Smooth muscle cell (in vitro differentiated cells): ENCODE results near the gene RDH11. TPM values are rescaled to one million over a fixed set of nuclear protein-coding genes. Genes with fewer than 3 reads are reported as not detected.

Experiments
- DNase-seq: peaks from one replicate; lab custom pipeline; 2025; ENCODE audit not compliant: unreplicated experiment; lab: John Stamatoyannopoulos, UW
- H2AFZ ChIP-seq: fragments of 200-600 bp; sonication (generic); 2 replicates; pipeline ENCODE4 v1.6.0; 2016; ENCODE audit warnings: antibody characterized with exemption, low read depth, mild to moderate bottlenecking
- H3F3A ChIP-seq: fragments of 200-600 bp; sonication (generic); 2 replicates; pipeline ENCODE4 v1.6.0; 2017; ENCODE audit warnings: antibody characterized with exemption, low read depth
- H3K27ac ChIP-seq: fragments of 200-600 bp; sonication (generic); 2 replicates; pipeline ENCODE4 v1.5.1; 2016; ENCODE audit warnings: low read depth, mild to moderate bottlenecking
- H3K27me3 ChIP-seq: fragments of 200-600 bp; sonication (generic); 2 replicates; pipeline ENCODE4 v1.6.1; 2016; ENCODE audit warnings: low read depth, mild to moderate bottlenecking
- H3K36me3 ChIP-seq: fragments of 200-600 bp; sonication (generic); 2 replicates; pipeline ENCODE4 v1.5.1; 2016; ENCODE audit warnings: low read depth
- H3K4me1 ChIP-seq: fragments of 200-600 bp; sonication (generic); 2 replicates; pipeline ENCODE4 v1.5.1; 2016; ENCODE audit warnings: low read depth
- H3K4me2 ChIP-seq: fragments of 200-600 bp; sonication (generic); 2 replicates; pipeline ENCODE4 v1.6.0; 2016; ENCODE audit warnings: mild to moderate bottlenecking
- H3K4me3 ChIP-seq: fragments of 200-600 bp; sonication (generic); 2 replicates; pipeline ENCODE4 v1.5.1; 2016; ENCODE audit warnings: mild to moderate bottlenecking
- H3K79me2 ChIP-seq: fragments of 200-600 bp; sonication (generic); 2 replicates; pipeline ENCODE4 v1.6.0; 2016; ENCODE audit warnings: low read depth, mild to moderate bottlenecking
- H3K9ac ChIP-seq: fragments of 200-600 bp; sonication (generic); 2 replicates; pipeline ENCODE4 v1.6.0; 2016; ENCODE audit warnings: low read depth
- H3K9me3 ChIP-seq: fragments of 200-600 bp; sonication (generic); replicated peaks from 2 replicates; pipeline ENCODE4 v1.5.1; 2016; ENCODE audit warnings: low read depth
- H4K20me1 ChIP-seq: fragments of 200-600 bp; sonication (generic); 2 replicates; pipeline ENCODE4 v1.6.0; 2016; ENCODE audit warnings: low read depth
- CTCF ChIP-seq: fragments of 200-600 bp; sonication (generic); IDR thresholded peaks from 2 replicates; pipeline ENCODE4 v1.5.1; 2017; ENCODE audit warnings: borderline replicate concordance, mild to moderate bottlenecking, antibody characterized with exemption; ENCODE audit not compliant: insufficient read depth, poor library complexity, severe bottlenecking
- WGBS: methylation state at CpG from one replicate; pipeline ENCODE4 v1.1.7; 2016; ENCODE audit warnings: low lambda C conversion rate; 5-methylcytosine and 5-hydroxymethylcytosine counted together
- polyA plus RNA-seq: library from polyadenylated mRNA; unstranded; fragments of >200 nt; fragmentation: Nextera tagmentation; extraction: Ambion mirVana; gene quantifications from 2 replicates; pipeline ENCODE4 v1.2.1, GENCODE V29; 2016
- total RNA-seq: library from RNA; depleted of rRNA; stranded (reverse); fragments of >200 nt; gene quantifications from 2 replicates; pipeline ENCODE4 v1.2.3, GENCODE V29; 2014

The RDH11 gene
- total and polyA plus RNA-seq, 2 experiments from 2014 or later = 104 to 116 TPM

- TF ChIP-seq CTCF = no peak
- Histone ChIP-seq H3K27me3 (no peaks in the 10 kb centered on the region), H3K27ac (no peak overlapping the region), H3K36me3 (no peaks in the 10 kb centered on the region), H3F3A (no peaks in the 10 kb centered on the region), H2AFZ (no peak overlapping the region), H3K4me1 (no peaks in the 10 kb centered on the region), H3K9ac (no peak overlapping the region), H3K4me2 (peak overlapping the region; percentile 30), H3K4me3 (no peak overlapping the region), H4K20me1 (no peaks in the 10 kb centered on the region), H3K9me3 (no peaks in the 10 kb centered on the region), H3K79me2 (no peaks in the 10 kb centered on the region)
- DNase-seq = no peak
- 43% methylated on average over 3 of the region's 3 CpGs for WGBS
These were observed 59.1 kb downstream of the RDH11 start for GRCh38 chr14:67636361-67636919.

GRCh38 chr14:67633451-67634147 is 62.0 kb downstream of the RDH11 start:
- H3K27me3 ChIP-seq = no peaks in the 10 kb centered on the region
- H3K79me2 ChIP-seq = no peaks in the 10 kb centered on the region
- TF ChIP-seq CTCF = no peak
- WGBS = 95% methylated on average over 5 of the region's 5 CpGs
- H3K36me3 ChIP-seq = no peaks in the 10 kb centered on the region
- no peak overlapping the region for H3K27ac ChIP-seq
- no peak overlapping the region for H2AFZ ChIP-seq
- H3K9me3 ChIP-seq = no peaks in the 10 kb centered on the region
- H3K4me3 ChIP-seq = no peak overlapping the region
- H3K4me2 ChIP-seq = no peak overlapping the region
- H3K4me1 ChIP-seq = no peaks in the 10 kb centered on the region
- no peak for DNase-seq
- no peaks in the 10 kb centered on the region for H4K20me1 ChIP-seq
- no peak overlapping the region for H3K9ac ChIP-seq
- no peaks in the 10 kb centered on the region for H3F3A ChIP-seq

- Histone ChIP-seq H3K4me3 (no peak overlapping the region), H2AFZ (no peak overlapping the region), H3K4me1 (no peaks in the 10 kb centered on the region), H3K9ac (no peak overlapping the region), H3K9me3 (no peaks in the 10 kb centered on the region), H3F3A (no peaks in the 10 kb centered on the region), H3K36me3 (no peaks in the 10 kb centered on the region), H3K79me2 (no peaks in the 10 kb centered on the region), H3K27me3 (no peaks in the 10 kb centered on the region), H3K4me2 (no peak overlapping the region), H4K20me1 (no peaks in the 10 kb centered on the region), H3K27ac (no peak overlapping the region)
- TF ChIP-seq CTCF = no peak
- no peak for DNase-seq
- WGBS = 95% methylated on average over 5 of the region's 5 CpGs
These were observed 64.6 kb downstream of the RDH11 start for GRCh38 chr14:67630938-67631337.

- H3K36me3 ChIP-seq = no peaks in the 10 kb centered on the region
- DNase-seq = no peak
- H3K79me2 ChIP-seq = no peaks in the 10 kb centered on the region
- no peaks in the 10 kb centered on the region for H3K4me1 ChIP-seq
- no peak overlapping the region for H3K9ac ChIP-seq
- 96% methylated on average over 4 of the region's 4 CpGs for WGBS
- no peak overlapping the region for H3K4me2 ChIP-seq
- TF ChIP-seq CTCF = no peak
- no peaks in the 10 kb centered on the region for H3K9me3 ChIP-seq
- H3K27ac ChIP-seq = no peak overlapping the region
- H4K20me1 ChIP-seq = no peaks in the 10 kb centered on the region
- H3F3A ChIP-seq = no peaks in the 10 kb centered on the region
- no peak overlapping the region for H3K4me3 ChIP-seq
- no peaks in the 10 kb centered on the region for H3K27me3 ChIP-seq
- H2AFZ ChIP-seq = no peak overlapping the region
These were observed 65.4 kb downstream of the RDH11 start for GRCh38 chr14:67630186-67630585.
